T-helper 1 cell (primary cell): Measurements from ENCODE around the gene FBRS.

Experiments
- DNase-seq, 5 donors: peaks; one replicate each; pipeline ENCODE4 v3.0.0-alpha.2; 2012 to 2020

Gene FBRS

GRCh38 chr16:30644334-30644830, 13.8 kb upstream of the FBRS start:
- no peak for DNase-seq

GRCh38 chr16:30645727-30646126, 12.5 kb upstream of the FBRS start:
- no peak for DNase-seq

GRCh38 chr16:30647274-30647571, 11.0 kb upstream of the FBRS start:
- no peak for DNase-seq

GRCh38 chr16:30649725-30650368, 8.4 kb upstream of the FBRS start:
- peak in 1 of 5 donors; percentile 44 for DNase-seq

- peak; percentile 96 to 100 (median 98) for DNase-seq
Measured at GRCh38 chr16:30650369-30651123, 7.7 kb upstream of the FBRS start, which contains the start of gene PRR14. Gene PRR14 (plus strand): TSS chr16:30650960. CDS start chr16:30651646, 686 bp downstream.

- DNase-seq, result peak; percentile 65 to 86 (median 73)
Measured at GRCh38 chr16:30651124-30652004, 6.9 kb upstream of the FBRS start.

- no peak for DNase-seq
Measured at GRCh38 chr16:30652005-30652296, 6.3 kb upstream of the FBRS start.

GRCh38 chr16:30652718-30653117, 5.5 kb upstream of the FBRS start:
- DNase-seq, result no peak

GRCh38 chr16:30654856-30655255, 3.4 kb upstream of the FBRS start:
- no peak for DNase-seq

- DNase-seq, result no peak
Measured at GRCh38 chr16:30655815-30656347, 2.4 kb upstream of the FBRS start.

- DNase-seq, result no peak
Measured at GRCh38 chr16:30656388-30656787, 1.8 kb upstream of the FBRS start.

GRCh38 chr16:30656974-30657865, 1.0 kb upstream of the FBRS start:
- DNase-seq, result no peak

GRCh38 chr16:30658731-30659506, 688 bp downstream of the FBRS start:
- peak in 2 of 5 donors; percentile 65 to 93 for DNase-seq

GRCh38 chr16:30659507-30660423, 1.5 kb downstream of the FBRS start:
- peak in 4 of 5 donors; percentile 26 to 47 (median 34) for DNase-seq

GRCh38 chr16:30660424-30661261, 2.4 kb downstream of the FBRS start:
- peak; percentile 49 to 84 (median 67) for DNase-seq

- no peak for DNase-seq
Measured at GRCh38 chr16:30662449-30662848, 4.2 kb downstream of the FBRS start.

GRCh38 chr16:30663038-30663437, 4.8 kb downstream of the FBRS start:
- DNase-seq, result no peak

GRCh38 chr16:30663820-30664219, 5.6 kb downstream of the FBRS start:
- DNase-seq, result no peak

- DNase-seq, result no peak
Measured at GRCh38 chr16:30664616-30665109, 6.4 kb downstream of the FBRS start.
